Right ventricle myocardium superior (tissue), 1 donor: ENCODE data around the gene PSMA4. TPM values are rescaled to one million over a fixed set of nuclear protein-coding genes. Genes with fewer than 3 reads are reported as not detected.

Experiments used
- total RNA-seq: library from RNA; stranded (reverse); fragmentation: NEBNext Ultra II Directional; extraction: Animal tissue kit (Norgen Biotek cat#: 25700); gene quantifications from one replicate; pipeline ENCODE4 v1.2.1, GENCODE V29; 2021
- donor health status: DM: no; HTN: yes; CAD: no; lungs with severe emphysema.

Gene PSMA4
- total RNA-seq, 1 donor from 2014 or later, result 113 TPM

Other genes with a start within 250 kb of the PSMA4 start
- 25.2 TPM for gene SKIC8, start 240.8 kb upstream of the PSMA4 start, total RNA-seq
- not detected for gene CRABP1, start 200.1 kb upstream of the PSMA4 start, total RNA-seq
- 24.8 TPM for gene IREB2, start 102.2 kb upstream of the PSMA4 start, total RNA-seq
- 4.9 TPM for gene HYKK, start 32.9 kb upstream of the PSMA4 start, total RNA-seq
- gene CHRNA5, start 25.1 kb downstream of the PSMA4 start, total RNA-seq, result 4.2 TPM
- 0.13 TPM for gene CHRNA3, start 80.6 kb downstream of the PSMA4 start, total RNA-seq
- gene CHRNB4, start 100.8 kb downstream of the PSMA4 start, total RNA-seq, result not detected